HL-60/S4 treated with retinoic acid at 250 ng/mL for 4 days and 3 days (cell line): Measurements from ENCODE around the gene DPF3.

Experiments
- in situ Hi-C: fragments of 300-500 bp; cut with MboI; formaldehyde crosslinking; loops from 2 replicates; pipeline ENCODE4 v1.7.0; 2022; ENCODE audit warnings: low sequenced_read_pairs

The DPF3 gene

DNA sequence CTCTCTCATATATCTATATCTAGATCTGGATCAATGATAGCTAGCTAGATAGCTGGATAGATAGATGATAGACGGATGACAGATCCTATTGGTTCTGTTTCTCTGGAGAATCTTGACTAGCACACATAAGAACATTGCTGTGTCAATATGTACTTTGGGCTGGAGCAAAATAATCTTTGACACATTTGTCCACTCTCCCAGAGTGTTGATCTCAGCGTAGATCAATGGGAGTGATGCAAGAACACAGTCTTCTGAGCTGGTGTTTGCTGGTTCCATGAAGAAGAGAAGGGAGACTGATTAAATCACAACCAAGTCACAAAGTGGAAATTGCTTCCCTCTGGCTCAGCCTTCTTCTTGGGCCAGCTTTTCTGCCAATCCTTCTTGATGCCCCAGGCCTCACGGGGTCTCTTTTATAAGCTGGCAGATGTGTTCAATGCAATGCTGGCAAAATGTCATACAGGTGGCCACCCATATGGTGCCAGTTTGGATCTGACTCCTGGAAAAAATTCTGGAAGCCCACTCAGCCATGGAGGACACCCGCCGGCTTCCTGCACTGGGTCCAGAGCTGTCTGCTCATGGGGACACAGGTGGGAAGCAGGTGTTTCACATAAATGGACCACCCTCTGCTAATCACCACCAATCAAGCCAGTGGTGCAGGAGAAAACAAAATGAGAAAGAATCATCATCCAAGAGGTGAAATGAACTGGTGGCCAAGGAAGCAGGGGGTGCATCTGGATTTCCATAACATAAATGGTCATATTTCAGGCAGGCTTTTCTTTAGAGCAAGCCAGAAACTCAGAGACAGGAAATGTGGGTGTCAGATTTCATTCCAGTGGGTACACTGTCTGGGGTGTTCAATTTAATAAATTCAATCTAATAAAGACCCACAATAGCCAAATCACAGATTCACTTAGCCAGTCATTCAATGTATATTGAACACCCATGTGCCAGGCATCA lies 310.3 kb downstream of the DPF3 start:
- in situ Hi-C loops: no loop called here

GRCh38 chr14:72582582-72582981 lies 311.3 kb downstream of the DPF3 start:
- in situ Hi-C loops: no loop called here

DNA sequence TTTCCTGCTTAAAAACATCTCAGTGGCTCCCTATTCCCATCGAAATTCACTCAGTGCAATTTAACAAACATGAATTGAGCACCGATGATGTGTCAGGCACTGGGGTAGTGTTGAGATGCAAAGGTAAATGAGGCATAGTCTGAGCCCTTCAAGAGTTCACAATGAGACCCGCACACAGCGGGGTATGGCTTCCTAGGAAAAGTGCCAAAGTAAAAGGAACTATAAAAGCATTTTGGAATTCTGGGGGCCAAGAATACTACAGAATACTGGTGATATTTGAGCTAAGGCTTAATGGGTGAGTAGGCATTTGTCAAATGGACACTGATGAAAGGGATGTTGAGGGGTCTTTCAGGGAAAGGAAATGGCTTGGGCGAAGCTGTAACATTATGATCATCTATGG lies 315.4 kb downstream of the DPF3 start:
- in situ Hi-C loops: no loop called here

DNA sequence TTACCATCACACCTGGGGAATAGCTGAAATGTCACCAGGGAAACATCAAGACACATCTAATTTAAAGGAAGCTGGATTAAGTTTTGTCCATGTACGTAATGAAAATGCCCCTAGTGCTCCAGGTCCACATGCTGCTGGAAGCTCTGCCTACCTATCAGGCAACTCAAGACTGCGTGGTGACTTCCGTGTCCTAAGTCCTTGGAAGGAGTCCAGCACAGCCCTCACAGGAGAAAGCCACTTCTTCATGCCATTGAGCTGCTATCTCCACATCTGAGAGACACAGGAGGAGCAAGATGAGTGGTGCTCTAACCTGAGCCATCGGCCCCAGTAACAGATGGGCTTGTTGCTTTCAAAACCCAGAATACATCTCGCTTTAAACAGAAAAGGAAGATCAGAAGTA lies 316.4 kb downstream of the DPF3 start:
- in situ Hi-C loops: no loop called here

- in situ Hi-C loops: no loop called here
Measured at GRCh38 chr14:72576258-72576657, 317.6 kb downstream of the DPF3 start.

- in situ Hi-C loops: no loop called here
Measured at GRCh38 chr14:72574715-72575114, 319.2 kb downstream of the DPF3 start.

- in situ Hi-C loops: no loop called here
Measured at GRCh38 chr14:72573725-72574417, 320.0 kb downstream of the DPF3 start.
